ENCODE measurements around the gene DDX25.

Gene DDX25

GRCh38 chr11:125955856-125956255, 51.5 kb downstream of the DDX25 start:
- Histone ChIP-seq H3K27me3 (ENCODE audit: control insufficient read depth in 1 of 2, insufficient read depth in 2 of 2, low read length in 2 of 2) (no peaks in the 10 kb centered on the region), H3K4me3 (ENCODE audit: low read depth in 1 of 2, low read length in 2 of 2) (no peak overlapping the region), H3K9me3 (ENCODE audit: control insufficient read depth in 1 of 2, low read length in 2 of 2) (no peaks in the 10 kb centered on the region), H3K9ac (ENCODE audit: low read depth in 1 of 2, low read length in 2 of 2) (no peak overlapping the region), H3K4me1 (ENCODE audit: control insufficient read depth in 1 of 2, insufficient read depth in 2 of 2, low read length in 2 of 2) (peaks cover 0 to 6% of the 10 kb centered on the region in 2 donors), H3K36me3 (ENCODE audit: control insufficient read depth in 1 of 2, insufficient read depth in 2 of 2, low read length in 2 of 2) (no peaks in the 10 kb centered on the region), H3K27ac (ENCODE audit: low read depth, low read length) (no peak overlapping the region)

GRCh38 chr11:125956391-125957134, 52.3 kb downstream of the DDX25 start:
- H3K4me3 ChIP-seq (ENCODE audit: low read depth in 1 of 2, low read length in 2 of 2): no peak overlapping the region
- H3K36me3 ChIP-seq (ENCODE audit: control insufficient read depth in 1 of 2, insufficient read depth in 2 of 2, low read length in 2 of 2): peaks cover 0 to under 1% of the 10 kb centered on the region in 2 donors
- H3K27me3 ChIP-seq (ENCODE audit: control insufficient read depth in 1 of 2, insufficient read depth in 2 of 2, low read length in 2 of 2): no peaks in the 10 kb centered on the region
- no peak overlapping the region for H3K27ac ChIP-seq (ENCODE audit: low read depth, low read length)
- peaks cover 0 to 6% of the 10 kb centered on the region in 2 donors for H3K4me1 ChIP-seq (ENCODE audit: control insufficient read depth in 1 of 2, insufficient read depth in 2 of 2, low read length in 2 of 2)
- no peaks in the 10 kb centered on the region for H3K9me3 ChIP-seq (ENCODE audit: control insufficient read depth in 1 of 2, low read length in 2 of 2)
- no peak overlapping the region for H3K9ac ChIP-seq (ENCODE audit: low read depth in 1 of 2, low read length in 2 of 2)

DNA sequence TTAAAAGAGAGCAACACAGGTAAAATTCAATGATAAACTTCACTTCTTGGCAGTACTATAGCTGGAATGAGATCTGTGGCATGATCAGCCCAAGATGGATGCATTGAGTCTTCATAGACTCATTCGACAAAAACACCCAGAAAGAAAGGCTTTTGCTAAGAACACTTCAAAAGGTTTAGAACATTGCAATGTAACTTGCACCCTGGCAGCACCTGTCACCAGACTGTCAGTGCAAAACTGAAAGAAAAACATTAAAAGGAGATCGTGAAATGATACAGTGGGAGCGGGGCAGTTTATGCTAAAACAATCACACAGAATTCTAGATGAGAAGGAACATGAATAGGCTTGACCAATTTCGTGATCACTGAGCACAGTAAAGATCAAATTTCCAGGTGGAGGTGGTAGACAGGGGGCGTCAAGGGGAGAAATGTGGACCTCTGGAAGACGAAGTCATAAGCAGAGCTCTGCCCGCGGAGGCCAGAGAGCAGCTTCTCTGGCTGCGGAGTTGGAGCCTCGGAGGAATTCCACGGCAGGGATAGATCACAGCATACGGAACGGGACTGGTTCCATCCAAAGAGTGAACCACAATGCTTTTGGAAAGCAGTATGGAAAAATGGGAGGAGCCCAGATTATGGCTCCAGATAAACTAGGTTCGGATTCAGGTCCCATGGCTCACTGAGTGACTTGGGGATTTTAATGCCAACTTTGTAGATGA, 53.5 kb downstream of the DDX25 start:
- Histone ChIP-seq H3K9me3 (ENCODE audit: control insufficient read depth in 1 of 2, low read length in 2 of 2) (peaks cover 0 to 2% of the 10 kb centered on the region in 2 donors), H3K4me1 (ENCODE audit: control insufficient read depth in 1 of 2, insufficient read depth in 2 of 2, low read length in 2 of 2) (peaks cover 0 to 4% of the 10 kb centered on the region in 2 donors), H3K9ac (ENCODE audit: low read depth in 1 of 2, low read length in 2 of 2) (no peak overlapping the region), H3K27ac (ENCODE audit: low read depth, low read length) (no peak overlapping the region), H3K27me3 (ENCODE audit: control insufficient read depth in 1 of 2, insufficient read depth in 2 of 2, low read length in 2 of 2) (no peaks in the 10 kb centered on the region), H3K4me3 (ENCODE audit: low read depth in 1 of 2, low read length in 2 of 2) (no peak overlapping the region), H3K36me3 (ENCODE audit: control insufficient read depth in 1 of 2, insufficient read depth in 2 of 2, low read length in 2 of 2) (peaks cover 0 to 2% of the 10 kb centered on the region in 2 donors)

DNA sequence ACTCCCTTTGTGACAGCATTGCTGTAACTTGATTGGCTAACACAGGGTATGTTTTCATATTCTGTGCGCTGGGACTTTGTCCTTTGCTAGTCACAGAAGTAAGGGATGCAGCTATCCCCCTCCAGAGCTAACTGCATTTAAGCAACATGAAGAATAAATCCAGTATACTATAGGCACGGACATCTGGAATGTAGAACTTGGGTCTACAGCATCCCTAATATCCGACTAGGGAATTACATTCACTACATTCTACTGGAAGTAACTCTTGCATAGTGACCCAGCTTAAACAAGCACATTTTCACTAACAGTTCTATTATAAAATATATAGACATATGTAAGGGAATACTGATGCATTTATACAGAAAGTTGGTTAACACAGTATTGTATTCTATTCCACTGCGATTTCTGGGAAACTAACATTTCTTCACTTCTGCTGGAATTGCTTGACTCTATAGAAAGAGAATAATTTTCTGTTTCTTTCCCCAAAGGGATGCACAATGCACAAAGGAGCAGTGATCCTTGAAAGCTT, 54.6 kb downstream of the DDX25 start:
- no peak overlapping the region for H3K9ac ChIP-seq (ENCODE audit: low read depth in 1 of 2, low read length in 2 of 2)
- no peak overlapping the region for H3K27ac ChIP-seq (ENCODE audit: low read depth, low read length)
- H3K27me3 ChIP-seq (ENCODE audit: control insufficient read depth in 1 of 2, insufficient read depth in 2 of 2, low read length in 2 of 2): no peaks in the 10 kb centered on the region
- no peaks in the 10 kb centered on the region for H3K4me1 ChIP-seq (ENCODE audit: control insufficient read depth in 1 of 2, insufficient read depth in 2 of 2, low read length in 2 of 2)
- H3K4me3 ChIP-seq (ENCODE audit: low read depth in 1 of 2, low read length in 2 of 2): no peak overlapping the region
- H3K36me3 ChIP-seq (ENCODE audit: control insufficient read depth in 1 of 2, insufficient read depth in 2 of 2, low read length in 2 of 2): peaks cover 0 to 2% of the 10 kb centered on the region in 2 donors
- peaks cover 0 to 2% of the 10 kb centered on the region in 2 donors for H3K9me3 ChIP-seq (ENCODE audit: control insufficient read depth in 1 of 2, low read length in 2 of 2)

DNA sequence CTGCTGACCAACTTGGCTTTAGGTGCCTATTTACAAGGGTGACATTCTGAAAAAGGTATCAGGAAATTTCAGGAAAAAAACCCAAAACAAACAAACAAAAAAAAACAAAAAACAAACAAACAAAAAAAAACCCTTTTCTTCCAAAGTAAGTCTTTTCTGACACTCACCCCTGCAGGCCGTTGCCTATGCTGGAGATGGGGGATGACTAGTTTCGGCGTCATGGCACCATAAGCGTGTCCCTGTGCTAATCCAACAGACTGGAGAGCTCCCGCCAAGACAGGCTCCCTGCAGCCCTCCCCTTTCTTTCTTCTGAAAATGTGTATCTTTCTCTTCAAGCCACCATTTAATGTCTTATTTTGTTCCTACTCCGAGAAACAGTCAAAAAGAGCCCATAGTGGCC, 55.2 kb downstream of the DDX25 start:
- H3K36me3 ChIP-seq (ENCODE audit: control insufficient read depth in 1 of 2, insufficient read depth in 2 of 2, low read length in 2 of 2): peaks cover 0 to 2% of the 10 kb centered on the region in 2 donors
- no peak overlapping the region for H3K9ac ChIP-seq (ENCODE audit: low read depth in 1 of 2, low read length in 2 of 2)
- peaks cover 0 to 3% of the 10 kb centered on the region in 2 donors for H3K4me1 ChIP-seq (ENCODE audit: control insufficient read depth in 1 of 2, insufficient read depth in 2 of 2, low read length in 2 of 2)
- H3K4me3 ChIP-seq (ENCODE audit: low read depth in 1 of 2, low read length in 2 of 2): no peak overlapping the region
- no peaks in the 10 kb centered on the region for H3K27me3 ChIP-seq (ENCODE audit: control insufficient read depth in 1 of 2, insufficient read depth in 2 of 2, low read length in 2 of 2)
- no peak overlapping the region for H3K27ac ChIP-seq (ENCODE audit: low read depth, low read length)
- H3K9me3 ChIP-seq (ENCODE audit: control insufficient read depth in 1 of 2, low read length in 2 of 2): peaks cover 0 to 2% of the 10 kb centered on the region in 2 donors

DNA sequence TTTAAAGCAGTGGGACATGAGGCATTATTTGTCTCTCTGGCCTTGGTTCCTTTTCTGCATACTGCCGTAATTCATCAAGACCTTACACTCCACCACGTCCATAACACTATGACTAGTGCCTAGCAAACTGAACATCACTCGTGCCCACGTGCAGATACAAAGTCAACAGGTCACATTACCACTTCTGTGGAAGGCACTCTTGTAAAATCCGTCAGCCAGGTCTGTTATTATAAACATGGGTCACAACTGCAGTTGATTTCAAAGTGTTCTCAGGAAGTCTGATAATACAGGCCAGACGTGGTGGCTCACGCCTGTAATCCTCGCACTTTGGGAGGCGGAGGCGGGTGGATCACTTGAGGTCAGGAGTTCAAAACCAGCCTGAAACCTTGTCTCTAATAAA, 55.6 kb downstream of the DDX25 start:
- H3K9ac ChIP-seq (ENCODE audit: low read depth in 1 of 2, low read length in 2 of 2): no peak overlapping the region
- H3K36me3 ChIP-seq (ENCODE audit: control insufficient read depth in 1 of 2, insufficient read depth in 2 of 2, low read length in 2 of 2): peaks cover 0 to 2% of the 10 kb centered on the region in 2 donors
- peaks cover 0 to 3% of the 10 kb centered on the region in 2 donors for H3K4me1 ChIP-seq (ENCODE audit: control insufficient read depth in 1 of 2, insufficient read depth in 2 of 2, low read length in 2 of 2)
- peaks cover 0 to 2% of the 10 kb centered on the region in 2 donors for H3K9me3 ChIP-seq (ENCODE audit: control insufficient read depth in 1 of 2, low read length in 2 of 2)
- H3K27ac ChIP-seq (ENCODE audit: low read depth, low read length): no peak overlapping the region
- H3K4me3 ChIP-seq (ENCODE audit: low read depth in 1 of 2, low read length in 2 of 2): no peak overlapping the region
- H3K27me3 ChIP-seq (ENCODE audit: control insufficient read depth in 1 of 2, insufficient read depth in 2 of 2, low read length in 2 of 2): no peaks in the 10 kb centered on the region

DNA sequence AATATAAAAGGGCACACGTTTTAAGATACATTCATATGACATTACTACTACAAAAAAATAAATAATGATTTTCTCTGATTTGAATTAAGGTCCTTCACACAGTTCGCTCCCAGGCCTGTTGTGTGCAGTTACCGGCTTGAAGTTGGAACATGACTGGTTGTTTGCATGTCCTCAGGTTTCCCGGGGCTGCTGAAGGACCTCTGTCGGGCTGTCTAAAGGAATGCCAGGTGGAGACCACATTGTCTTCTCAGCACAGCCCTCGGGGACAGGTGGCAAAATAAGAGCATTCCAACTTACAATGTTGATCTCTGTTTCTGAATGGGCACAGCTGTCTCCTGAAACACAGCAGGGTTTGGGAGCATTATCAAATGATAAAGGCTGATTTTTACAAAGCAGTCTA, 56.5 kb downstream of the DDX25 start:
- Histone ChIP-seq H3K27ac (ENCODE audit: low read depth, low read length) (no peak overlapping the region), H3K4me3 (ENCODE audit: low read depth in 1 of 2, low read length in 2 of 2) (no peak overlapping the region), H3K27me3 (ENCODE audit: control insufficient read depth in 1 of 2, insufficient read depth in 2 of 2, low read length in 2 of 2) (no peaks in the 10 kb centered on the region), H3K36me3 (ENCODE audit: control insufficient read depth in 1 of 2, insufficient read depth in 2 of 2, low read length in 2 of 2) (peaks cover 0 to 2% of the 10 kb centered on the region in 2 donors), H3K4me1 (ENCODE audit: control insufficient read depth in 1 of 2, insufficient read depth in 2 of 2, low read length in 2 of 2) (peaks cover 0 to 3% of the 10 kb centered on the region in 2 donors), H3K9ac (ENCODE audit: low read depth in 1 of 2, low read length in 2 of 2) (no peak overlapping the region), H3K9me3 (ENCODE audit: control insufficient read depth in 1 of 2, low read length in 2 of 2) (peaks cover 0 to 2% of the 10 kb centered on the region in 2 donors)

DNA sequence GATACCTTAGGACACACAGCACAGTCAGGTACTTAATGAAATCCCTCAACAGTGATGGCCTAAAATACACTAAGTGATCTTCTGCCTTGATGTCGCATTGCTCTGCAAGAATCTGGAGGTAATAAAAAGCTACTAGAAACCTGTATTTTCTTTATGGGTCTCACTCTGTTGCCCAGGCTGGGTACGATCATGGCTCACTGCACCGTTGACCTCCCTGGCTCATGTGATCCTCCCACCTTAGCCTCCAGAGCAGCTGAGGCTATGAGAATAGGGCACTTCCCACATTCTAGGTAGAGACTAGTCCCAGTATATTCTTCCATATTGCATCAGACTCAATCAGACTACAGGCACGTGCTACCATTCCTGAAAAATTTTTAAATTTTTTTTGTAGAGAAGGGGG, 63.2 kb downstream of the DDX25 start:
- H3K36me3 ChIP-seq (ENCODE audit: control insufficient read depth in 1 of 2, insufficient read depth in 2 of 2, low read length in 2 of 2): no peaks in the 10 kb centered on the region
- no peak overlapping the region for H3K27ac ChIP-seq (ENCODE audit: low read depth, low read length)
- H3K9me3 ChIP-seq (ENCODE audit: control insufficient read depth in 1 of 2, low read length in 2 of 2): peaks cover 0 to 2% of the 10 kb centered on the region in 2 donors
- no peak overlapping the region for H3K9ac ChIP-seq (ENCODE audit: low read depth in 1 of 2, low read length in 2 of 2)
- no peaks in the 10 kb centered on the region for H3K27me3 ChIP-seq (ENCODE audit: control insufficient read depth in 1 of 2, insufficient read depth in 2 of 2, low read length in 2 of 2)
- H3K4me1 ChIP-seq (ENCODE audit: control insufficient read depth in 1 of 2, insufficient read depth in 2 of 2, low read length in 2 of 2): peaks cover 6 to 12% of the 10 kb centered on the region in 2 donors
- H3K4me3 ChIP-seq (ENCODE audit: low read depth in 1 of 2, low read length in 2 of 2): no peak overlapping the region

GRCh38 chr11:125968354-125968753, 64.0 kb downstream of the DDX25 start:
- Histone ChIP-seq H3K36me3 (ENCODE audit: control insufficient read depth in 1 of 2, insufficient read depth in 2 of 2, low read length in 2 of 2) (no peaks in the 10 kb centered on the region), H3K27ac (ENCODE audit: low read depth, low read length) (no peak overlapping the region), H3K9me3 (ENCODE audit: control insufficient read depth in 1 of 2, low read length in 2 of 2) (no peaks in the 10 kb centered on the region), H3K9ac (ENCODE audit: low read depth in 1 of 2, low read length in 2 of 2) (no peak overlapping the region), H3K4me1 (ENCODE audit: control insufficient read depth in 1 of 2, insufficient read depth in 2 of 2, low read length in 2 of 2) (peaks cover 6 to 12% of the 10 kb centered on the region in 2 donors), H3K27me3 (ENCODE audit: control insufficient read depth in 1 of 2, insufficient read depth in 2 of 2, low read length in 2 of 2) (no peaks in the 10 kb centered on the region), H3K4me3 (ENCODE audit: low read depth in 1 of 2, low read length in 2 of 2) (peak overlapping the region in 1 of 2 donors; percentile 27)

GRCh38 chr11:125971618-125972017, 67.3 kb downstream of the DDX25 start:
- no peak overlapping the region for H3K27ac ChIP-seq (ENCODE audit: low read depth, low read length)
- no peaks in the 10 kb centered on the region for H3K9me3 ChIP-seq (ENCODE audit: control insufficient read depth in 1 of 2, low read length in 2 of 2)
- H3K9ac ChIP-seq (ENCODE audit: low read depth in 1 of 2, low read length in 2 of 2): no peak overlapping the region
- H3K4me1 ChIP-seq (ENCODE audit: control insufficient read depth in 1 of 2, insufficient read depth in 2 of 2, low read length in 2 of 2): peaks cover 3 to 12% of the 10 kb centered on the region in 2 donors
- H3K4me3 ChIP-seq (ENCODE audit: low read depth in 1 of 2, low read length in 2 of 2): no peak overlapping the region
- no peaks in the 10 kb centered on the region for H3K36me3 ChIP-seq (ENCODE audit: control insufficient read depth in 1 of 2, insufficient read depth in 2 of 2, low read length in 2 of 2)
- no peaks in the 10 kb centered on the region for H3K27me3 ChIP-seq (ENCODE audit: control insufficient read depth in 1 of 2, insufficient read depth in 2 of 2, low read length in 2 of 2)

Data from duodenal mucosa (tissue), 2 donors.